ENCODE data around the gene ZNF880. TPM values are rescaled to one million over a fixed set of nuclear protein-coding genes. Genes with fewer than 3 reads are reported as not detected.
A peak's percentile ranks its signal among the peaks of the same experiment; 100 is the strongest.
"Not testable (repeated sequence)": the region's sequence is repeated elsewhere in the genome, so short reads cannot be mapped to it uniquely, and the experiment has no call there.

Gene ZNF880
- total and polyA plus RNA-seq, 9 of the 15 experiments (the other 6 are each of a cell fraction or from before 2014, with no cell fraction given): 0.15 to 1.9 (median 0.64) TPM; not detected in 1

GRCh38 chr19:52339022-52339421, 30.7 kb upstream of the ZNF880 start:
- H3K36me3 ChIP-seq (ENCODE audit: control insufficient read depth, insufficient read depth, low read length); CTCF ChIA-PET (ENCODE audit: low intra/inter-chr PET ratio); H4K20me1 ChIP-seq (replicated peaks; ENCODE audit: control insufficient read depth, insufficient read depth, low read length); H3K4me1 ChIP-seq (replicated peaks in 1 of 2; ENCODE audit: control insufficient read depth in 2 of 2, insufficient read depth in 2 of 2, low read length in 2 of 2); POLR2A ChIA-PET; ATAC-seq; H2AFZ ChIP-seq (ENCODE audit: low read depth, low read length); H3K9ac ChIP-seq (ENCODE audit: insufficient read depth in 1 of 2, low read depth in 2 of 2, low read length in 2 of 2); in situ Hi-C loops (cut with MboI); H3K27me3 ChIP-seq (ENCODE audit: control insufficient read depth in 2 of 2, insufficient read depth in 2 of 2, low read length in 2 of 2); intact Hi-C loops (cut with micrococcal nuclease); H3K4me2 ChIP-seq (ENCODE audit: insufficient read depth, low read length); H3K79me2 ChIP-seq (ENCODE audit: control insufficient read depth, insufficient read depth, low read length); H3K9me3 ChIP-seq (replicated peaks; ENCODE audit: control insufficient read depth, insufficient read depth, low read depth, low read length); BruUV-seq (replicated peaks); H3K9me1 ChIP-seq (ENCODE audit: control insufficient read depth, insufficient read depth, low read length); H3K27ac ChIP-seq (ENCODE audit: extremely low read depth, low read depth, low read length); H3K4me3 ChIP-seq; FAIRE-seq; DNase-seq (ENCODE audit: extremely low read depth in 1 of 4, low spot score in 3 of 4): not testable (repeated sequence)
- 5% methylated on average over 3 of the region's 3 CpGs for WGBS (ENCODE audit: insufficient coverage, low coverage, missing lambda C conversion rate)
- peak; percentile 25; the same call in 1 of the 2 replicates for TF ChIP-seq CBFA2T3 (IDR thresholded peaks at IDR 0.05)

GRCh38 chr19:52343548-52343947, 26.2 kb upstream of the ZNF880 start:
- POLR2A ChIA-PET: interaction anchor here (0.8 kb wide), 1 partner anchor 167 kb away, joined by 3 read pairs; no protein-coding TSS in a partner anchor
- H3K4me2 ChIP-seq (ENCODE audit: insufficient read depth, low read length): no peak overlapping the region
- no peak overlapping the region for H3K4me3 ChIP-seq
- in situ Hi-C loops (cut with MboI) (no loop called here), intact Hi-C loops (cut with micrococcal nuclease) (no loop called here)
- H3K27ac ChIP-seq (ENCODE audit: extremely low read depth, low read depth, low read length): no peak overlapping the region
- peak; percentile 82 for FAIRE-seq
- no peaks in the 10 kb centered on the region for H3K9me3 ChIP-seq (replicated peaks; ENCODE audit: control insufficient read depth, insufficient read depth, low read depth, low read length)
- no peaks in the 10 kb centered on the region; a peak in 1 of 5 replicates for H3K4me1 ChIP-seq (replicated peaks in 1 of 2; ENCODE audit: control insufficient read depth in 2 of 2, insufficient read depth in 2 of 2, low read length in 2 of 2)
- peak; percentile 61 to 68 (median 64) for DNase-seq (ENCODE audit: extremely low read depth in 1 of 4, low spot score in 3 of 4)
- no peaks in the 10 kb centered on the region for H3K27me3 ChIP-seq (ENCODE audit: control insufficient read depth in 2 of 2, insufficient read depth in 2 of 2, low read length in 2 of 2)
- no TSS peak for BruUV-seq (replicated peaks)
- H3K9ac ChIP-seq (ENCODE audit: insufficient read depth in 1 of 2, low read depth in 2 of 2, low read length in 2 of 2): no peak overlapping the region
- H2AFZ ChIP-seq (ENCODE audit: low read depth, low read length): no peak overlapping the region
- WGBS (ENCODE audit: insufficient coverage, low coverage, missing lambda C conversion rate): 2% methylated on average over 8 of the region's 8 CpGs
- no peaks in the 10 kb centered on the region for H4K20me1 ChIP-seq (replicated peaks; ENCODE audit: control insufficient read depth, insufficient read depth, low read length)
- peak; percentile 74; the same call in 2 of the 3 replicates for ATAC-seq
- H3K36me3 ChIP-seq (ENCODE audit: control insufficient read depth, insufficient read depth, low read length): no peaks in the 10 kb centered on the region
- H3K9me1 ChIP-seq (ENCODE audit: control insufficient read depth, insufficient read depth, low read length): no peaks in the 10 kb centered on the region
- H3K79me2 ChIP-seq (ENCODE audit: control insufficient read depth, insufficient read depth, low read length): no peaks in the 10 kb centered on the region
- CTCF ChIA-PET (ENCODE audit: low intra/inter-chr PET ratio): interaction anchor here (0.6 kb wide), 1 partner anchor 688 kb away, joined by 3 read pairs; no protein-coding TSS in a partner anchor
- TF ChIP-seq CTCF (IDR thresholded peaks at IDR 0.05 in 2 of 3, conservative IDR thresholded peaks at IDR 0.05 in 1 of 3; ENCODE audit: insufficient read depth in 2 of 3, low read depth in 1 of 3, low read length in 3 of 3): peak; percentile 62 to 69 (median 64)
- peak; percentile 81 for TF ChIP-seq NFIC (IDR thresholded peaks at IDR 0.05)
- TF ChIP-seq ZZZ3 (IDR thresholded peaks at IDR 0.05): no peak
- TF ChIP-seq REST (IDR thresholded peaks at IDR 0.05; ENCODE audit: borderline replicate concordance): peak; percentile 46; the same call in 1 of the 2 replicates
- no peak for TF ChIP-seq REST (CRISPR knock-in tag; IDR thresholded peaks at IDR 0.05; ENCODE audit: low read depth)
